ENCODE measurements around the gene SUB1. TPM values are rescaled to one million over a fixed set of nuclear protein-coding genes. Genes with fewer than 3 reads are reported as not detected.

SUB1 gene
- polyA plus RNA-seq, 1 donor from 2014 or later: 1,107 TPM

DNA sequence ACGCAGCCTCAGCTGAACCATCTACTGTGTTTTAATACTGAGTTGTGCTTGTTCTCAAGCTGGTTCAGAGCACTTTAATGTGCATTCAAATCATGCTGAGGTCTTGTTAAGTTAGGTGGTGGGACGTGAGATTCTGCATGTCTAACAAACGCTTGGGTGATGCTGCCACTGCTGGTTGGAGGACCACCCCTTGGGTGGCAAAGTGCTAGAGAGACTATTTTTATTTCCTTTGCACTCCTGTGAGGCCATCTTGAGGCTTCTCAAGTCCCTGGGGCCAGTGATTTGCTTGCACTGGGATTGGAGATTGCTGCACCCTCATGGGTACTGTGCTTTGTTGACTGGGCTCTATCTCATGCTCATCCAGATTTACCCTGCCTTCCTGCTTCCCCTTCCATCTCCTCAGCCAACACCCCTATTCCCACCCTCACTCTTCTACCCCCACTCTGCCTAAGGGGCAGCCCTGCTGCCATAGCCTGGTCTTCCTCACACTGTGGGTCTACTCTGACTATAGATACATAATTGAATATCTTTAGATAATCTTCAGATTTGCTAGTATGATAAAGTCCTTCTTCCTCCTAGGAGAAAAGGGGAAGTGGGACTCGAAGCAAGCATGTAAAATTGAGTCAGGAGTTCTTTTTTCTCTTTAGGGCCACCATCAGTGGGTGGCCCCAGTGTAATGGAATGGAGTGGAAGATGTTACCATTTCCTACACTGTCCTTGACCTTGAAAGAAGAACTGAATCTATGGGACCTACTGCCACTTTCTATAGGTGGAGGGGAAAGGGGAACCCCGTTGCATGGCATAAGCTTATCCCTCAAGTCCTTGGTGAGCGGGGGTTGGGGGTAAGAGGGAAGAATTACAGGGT, 45.1 kb upstream of the SUB1 start (continued):
- TF ChIP-seq RAD21 (conservative IDR thresholded peaks at IDR 0.05) (no peak), MXI1 (conservative IDR thresholded peaks at IDR 0.05; ENCODE audit: poor library complexity, severe bottlenecking) (no peak)

DNA sequence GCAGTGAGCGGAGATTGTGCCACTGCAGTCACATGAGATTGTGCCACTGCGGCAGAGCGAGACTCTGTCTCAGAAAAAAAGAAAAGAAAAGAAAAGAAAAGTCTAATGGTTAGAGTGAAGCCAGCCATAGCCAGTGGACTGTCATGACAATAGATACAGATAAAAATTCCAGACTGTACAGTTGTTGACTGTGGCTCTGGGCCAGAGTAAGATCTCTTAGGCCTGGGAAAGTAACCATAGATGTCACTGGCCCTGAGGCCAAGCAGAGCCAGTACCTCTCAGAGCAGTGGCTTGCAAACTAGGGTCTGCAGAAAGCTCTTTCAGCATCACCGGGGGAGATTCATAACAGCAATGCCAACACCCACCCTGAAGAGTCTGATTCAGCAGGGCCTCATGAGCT, 44.1 kb upstream of the SUB1 start:
- H3K36me3 ChIP-seq (ENCODE audit: insufficient read depth, low read length): no peaks in the 10 kb centered on the region
- no peak overlapping the region for H3K4me2 ChIP-seq (ENCODE audit: low read length)
- H3K9ac ChIP-seq (ENCODE audit: low read length): no peak overlapping the region
- H3K9me3 ChIP-seq (ENCODE audit: low read length): no peaks in the 10 kb centered on the region
- H3K27me3 ChIP-seq (ENCODE audit: insufficient read depth, low read depth, low read length): no peaks in the 10 kb centered on the region
- no peak overlapping the region for H2AFZ ChIP-seq (ENCODE audit: low read depth, low read length)
- H3K79me2 ChIP-seq (replicated peaks; ENCODE audit: insufficient read depth, low read length): no peaks in the 10 kb centered on the region
- no peaks in the 10 kb centered on the region for H3F3A ChIP-seq (ENCODE audit: insufficient read depth, low read length, poor library complexity, severe bottlenecking)
- H3K27ac ChIP-seq (ENCODE audit: low read length): no peak overlapping the region
- H3K9me2 ChIP-seq (ENCODE audit: insufficient read depth, low read length): no peaks in the 10 kb centered on the region
- no peaks in the 10 kb centered on the region for H4K20me1 ChIP-seq (ENCODE audit: insufficient read depth)
- no peak for TF ChIP-seq RAD21 (conservative IDR thresholded peaks at IDR 0.05)
- no peak overlapping the region for H3K4me3 ChIP-seq (ENCODE audit: low read length)

GRCh38 chr5:32542216-32543059, 42.9 kb upstream of the SUB1 start:
- TF ChIP-seq, protein P1, sequence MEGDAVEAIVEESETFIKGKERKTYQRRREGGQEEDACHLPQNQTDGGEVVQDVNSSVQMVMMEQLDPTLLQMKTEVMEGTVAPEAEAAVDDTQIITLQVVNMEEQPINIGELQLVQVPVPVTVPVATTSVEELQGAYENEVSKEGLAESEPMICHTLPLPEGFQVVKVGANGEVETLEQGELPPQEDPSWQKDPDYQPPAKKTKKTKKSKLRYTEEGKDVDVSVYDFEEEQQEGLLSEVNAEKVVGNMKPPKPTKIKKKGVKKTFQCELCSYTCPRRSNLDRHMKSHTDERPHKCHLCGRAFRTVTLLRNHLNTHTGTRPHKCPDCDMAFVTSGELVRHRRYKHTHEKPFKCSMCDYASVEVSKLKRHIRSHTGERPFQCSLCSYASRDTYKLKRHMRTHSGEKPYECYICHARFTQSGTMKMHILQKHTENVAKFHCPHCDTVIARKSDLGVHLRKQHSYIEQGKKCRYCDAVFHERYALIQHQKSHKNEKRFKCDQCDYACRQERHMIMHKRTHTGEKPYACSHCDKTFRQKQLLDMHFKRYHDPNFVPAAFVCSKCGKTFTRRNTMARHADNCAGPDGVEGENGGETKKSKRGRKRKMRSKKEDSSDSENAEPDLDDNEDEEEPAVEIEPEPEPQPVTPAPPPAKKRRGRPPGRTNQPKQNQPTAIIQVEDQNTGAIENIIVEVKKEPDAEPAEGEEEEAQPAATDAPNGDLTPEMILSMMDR (IDR thresholded peaks at IDR 0.05; ENCODE audit: poor library complexity, severe bottlenecking): no peak
- no peak for TF ChIP-seq EP300 (conservative IDR thresholded peaks at IDR 0.05; ENCODE audit: poor library complexity, severe bottlenecking)
- no peak for TF ChIP-seq SMC3 (conservative IDR thresholded peaks at IDR 0.05; ENCODE audit: poor library complexity)
- no peak for TF ChIP-seq RAD21 (conservative IDR thresholded peaks at IDR 0.05)
- no peak for TF ChIP-seq EZH2 (IDR thresholded peaks at IDR 0.05; ENCODE audit: borderline replicate concordance, insufficient read depth, low read length, poor library complexity, severe bottlenecking)
- no peak for TF ChIP-seq POLR2AphosphoS5 (IDR thresholded peaks at IDR 0.05)
- no peak for TF ChIP-seq MXI1 (conservative IDR thresholded peaks at IDR 0.05; ENCODE audit: poor library complexity, severe bottlenecking)
- TF ChIP-seq TAF1 (IDR thresholded peaks at IDR 0.05; ENCODE audit: low read depth): no peak
- TF ChIP-seq, protein P2, sequence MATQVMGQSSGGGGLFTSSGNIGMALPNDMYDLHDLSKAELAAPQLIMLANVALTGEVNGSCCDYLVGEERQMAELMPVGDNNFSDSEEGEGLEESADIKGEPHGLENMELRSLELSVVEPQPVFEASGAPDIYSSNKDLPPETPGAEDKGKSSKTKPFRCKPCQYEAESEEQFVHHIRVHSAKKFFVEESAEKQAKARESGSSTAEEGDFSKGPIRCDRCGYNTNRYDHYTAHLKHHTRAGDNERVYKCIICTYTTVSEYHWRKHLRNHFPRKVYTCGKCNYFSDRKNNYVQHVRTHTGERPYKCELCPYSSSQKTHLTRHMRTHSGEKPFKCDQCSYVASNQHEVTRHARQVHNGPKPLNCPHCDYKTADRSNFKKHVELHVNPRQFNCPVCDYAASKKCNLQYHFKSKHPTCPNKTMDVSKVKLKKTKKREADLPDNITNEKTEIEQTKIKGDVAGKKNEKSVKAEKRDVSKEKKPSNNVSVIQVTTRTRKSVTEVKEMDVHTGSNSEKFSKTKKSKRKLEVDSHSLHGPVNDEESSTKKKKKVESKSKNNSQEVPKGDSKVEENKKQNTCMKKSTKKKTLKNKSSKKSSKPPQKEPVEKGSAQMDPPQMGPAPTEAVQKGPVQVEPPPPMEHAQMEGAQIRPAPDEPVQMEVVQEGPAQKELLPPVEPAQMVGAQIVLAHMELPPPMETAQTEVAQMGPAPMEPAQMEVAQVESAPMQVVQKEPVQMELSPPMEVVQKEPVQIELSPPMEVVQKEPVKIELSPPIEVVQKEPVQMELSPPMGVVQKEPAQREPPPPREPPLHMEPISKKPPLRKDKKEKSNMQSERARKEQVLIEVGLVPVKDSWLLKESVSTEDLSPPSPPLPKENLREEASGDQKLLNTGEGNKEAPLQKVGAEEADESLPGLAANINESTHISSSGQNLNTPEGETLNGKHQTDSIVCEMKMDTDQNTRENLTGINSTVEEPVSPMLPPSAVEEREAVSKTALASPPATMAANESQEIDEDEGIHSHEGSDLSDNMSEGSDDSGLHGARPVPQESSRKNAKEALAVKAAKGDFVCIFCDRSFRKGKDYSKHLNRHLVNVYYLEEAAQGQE (IDR thresholded peaks at IDR 0.05; ENCODE audit: borderline replicate concordance): no peak
- Histone ChIP-seq H3K9me3 (ENCODE audit: low read length) (no peaks in the 10 kb centered on the region), H2AFZ (ENCODE audit: low read depth, low read length) (no peak overlapping the region), H4K20me1 (ENCODE audit: insufficient read depth) (no peaks in the 10 kb centered on the region), H3K9ac (ENCODE audit: low read length) (no peak overlapping the region), H3K27ac (ENCODE audit: low read length) (no peak overlapping the region), H3K36me3 (ENCODE audit: insufficient read depth, low read length) (no peaks in the 10 kb centered on the region), H3K9me2 (ENCODE audit: insufficient read depth, low read length) (no peaks in the 10 kb centered on the region), H3F3A (ENCODE audit: insufficient read depth, low read length, poor library complexity, severe bottlenecking) (no peaks in the 10 kb centered on the region), H3K4me2 (ENCODE audit: low read length) (no peak overlapping the region), H3K27me3 (ENCODE audit: insufficient read depth, low read depth, low read length) (no peaks in the 10 kb centered on the region), H3K79me2 (replicated peaks; ENCODE audit: insufficient read depth, low read length) (no peaks in the 10 kb centered on the region), H3K4me3 (ENCODE audit: low read length) (no peak overlapping the region)
